GM12865 (cell line): Measurements from ENCODE around the gene TBK1.

Experiments used
- DNase-seq: peaks from one replicate; pipeline ENCODE4 v3.0.0; 2010; ENCODE audit warnings: low read depth
- H3K4me3 ChIP-seq: 2 replicates; pipeline ENCODE4 v1.5.1; 2011; ENCODE audit warnings: mild to moderate bottlenecking, low read depth, low read length, control low read depth
- TF ChIP-seq, protein P1 (sequence below): IDR thresholded peaks from 2 replicates; pipeline ENCODE4 v1.5.1; 2011; ENCODE audit warnings: low read length, control low read depth, low read depth, inconsistent platforms; ENCODE audit not compliant: insufficient read depth; ENCODE audit errors: missing control alignments

TBK1 gene

DNA sequence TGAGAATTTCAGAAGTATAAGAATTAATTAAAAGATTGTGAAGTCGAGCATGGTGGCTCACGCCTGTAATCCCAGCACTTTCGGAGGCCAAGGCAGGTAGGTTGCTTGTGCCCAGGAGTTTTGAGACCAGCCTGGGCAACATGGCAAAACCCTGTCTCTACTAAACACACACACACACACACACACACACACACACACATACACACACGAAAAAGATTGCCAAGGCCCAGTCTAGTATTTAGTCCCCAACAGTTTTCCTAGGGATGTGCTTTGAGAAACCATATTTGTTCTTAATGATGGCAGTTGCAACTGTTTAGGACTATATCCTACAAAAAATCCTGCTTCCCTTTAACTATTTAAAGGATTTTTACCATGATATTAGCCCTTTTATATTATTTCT, 6.0 kb downstream of the TBK1 start:
- TF ChIP-seq, protein P1, sequence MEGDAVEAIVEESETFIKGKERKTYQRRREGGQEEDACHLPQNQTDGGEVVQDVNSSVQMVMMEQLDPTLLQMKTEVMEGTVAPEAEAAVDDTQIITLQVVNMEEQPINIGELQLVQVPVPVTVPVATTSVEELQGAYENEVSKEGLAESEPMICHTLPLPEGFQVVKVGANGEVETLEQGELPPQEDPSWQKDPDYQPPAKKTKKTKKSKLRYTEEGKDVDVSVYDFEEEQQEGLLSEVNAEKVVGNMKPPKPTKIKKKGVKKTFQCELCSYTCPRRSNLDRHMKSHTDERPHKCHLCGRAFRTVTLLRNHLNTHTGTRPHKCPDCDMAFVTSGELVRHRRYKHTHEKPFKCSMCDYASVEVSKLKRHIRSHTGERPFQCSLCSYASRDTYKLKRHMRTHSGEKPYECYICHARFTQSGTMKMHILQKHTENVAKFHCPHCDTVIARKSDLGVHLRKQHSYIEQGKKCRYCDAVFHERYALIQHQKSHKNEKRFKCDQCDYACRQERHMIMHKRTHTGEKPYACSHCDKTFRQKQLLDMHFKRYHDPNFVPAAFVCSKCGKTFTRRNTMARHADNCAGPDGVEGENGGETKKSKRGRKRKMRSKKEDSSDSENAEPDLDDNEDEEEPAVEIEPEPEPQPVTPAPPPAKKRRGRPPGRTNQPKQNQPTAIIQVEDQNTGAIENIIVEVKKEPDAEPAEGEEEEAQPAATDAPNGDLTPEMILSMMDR, result no peak
- DNase-seq, result no peak
- H3K4me3 ChIP-seq, result no peak overlapping the region

DNA sequence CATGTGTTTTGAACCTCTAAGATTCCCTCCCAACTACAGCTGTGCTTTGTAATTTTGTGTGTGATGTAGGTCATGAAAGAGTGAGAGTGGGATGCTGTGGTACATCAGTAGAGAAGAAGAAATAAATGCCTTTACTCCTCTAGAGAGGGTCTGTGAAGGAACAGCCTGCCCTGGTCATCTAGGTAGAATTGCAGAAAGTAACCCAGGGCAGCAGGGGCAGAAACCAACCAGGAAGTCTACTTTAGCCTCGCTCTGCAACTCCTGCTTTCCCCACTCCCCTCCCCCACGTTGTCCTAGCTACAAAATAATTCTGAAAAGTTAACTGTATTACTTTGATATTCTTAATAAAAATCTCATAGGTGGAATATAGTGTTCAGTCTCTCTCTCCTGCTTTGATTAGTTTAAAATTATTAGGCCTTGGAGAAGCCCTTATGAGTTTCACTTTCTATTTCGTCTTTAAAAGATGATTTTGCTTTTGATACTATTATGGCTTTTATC, 7.5 kb downstream of the TBK1 start:
- peak overlapping the region; percentile 71 for H3K4me3 ChIP-seq
- peak; percentile 33 for DNase-seq
- TF ChIP-seq, protein P1, result no peak

DNA sequence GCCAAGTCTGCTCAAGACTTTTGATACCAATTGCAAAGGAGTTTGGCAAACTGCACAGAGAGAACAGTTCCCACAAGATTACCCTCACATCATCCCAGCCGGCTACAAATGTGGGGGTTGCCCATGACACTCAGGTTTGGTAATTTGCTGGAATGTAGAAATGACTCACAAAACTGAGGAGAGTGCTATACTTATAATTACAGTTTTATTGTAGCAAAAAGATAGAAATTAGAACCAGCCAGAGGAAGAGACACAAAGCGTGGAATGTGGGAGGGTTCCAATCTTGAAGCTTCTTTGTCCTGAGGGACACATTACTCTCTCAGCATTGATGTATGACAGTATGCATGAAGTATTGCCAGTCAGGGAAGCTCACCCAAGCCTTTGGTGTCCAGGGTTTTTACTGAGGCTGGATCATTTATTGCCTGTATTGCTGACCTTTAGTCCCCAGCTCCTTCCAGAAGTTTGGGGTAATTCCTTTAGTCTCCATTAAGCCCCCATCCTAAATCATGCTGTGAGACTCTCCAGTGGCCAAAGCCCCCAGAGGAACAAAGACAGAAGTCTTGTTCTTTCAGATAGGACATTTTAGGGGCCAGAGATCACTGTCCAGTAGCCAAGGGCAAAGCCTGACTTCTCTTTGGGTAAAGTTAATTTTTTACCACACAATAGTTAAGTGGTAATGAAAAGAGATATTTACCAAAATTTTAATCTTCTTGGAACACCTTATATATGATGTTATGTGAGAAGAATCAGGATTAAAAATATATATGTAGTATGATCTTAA, 9.9 kb downstream of the TBK1 start:
- DNase-seq, result no peak
- TF ChIP-seq, protein P1, result no peak
- H3K4me3 ChIP-seq, result no peak overlapping the region

DNA sequence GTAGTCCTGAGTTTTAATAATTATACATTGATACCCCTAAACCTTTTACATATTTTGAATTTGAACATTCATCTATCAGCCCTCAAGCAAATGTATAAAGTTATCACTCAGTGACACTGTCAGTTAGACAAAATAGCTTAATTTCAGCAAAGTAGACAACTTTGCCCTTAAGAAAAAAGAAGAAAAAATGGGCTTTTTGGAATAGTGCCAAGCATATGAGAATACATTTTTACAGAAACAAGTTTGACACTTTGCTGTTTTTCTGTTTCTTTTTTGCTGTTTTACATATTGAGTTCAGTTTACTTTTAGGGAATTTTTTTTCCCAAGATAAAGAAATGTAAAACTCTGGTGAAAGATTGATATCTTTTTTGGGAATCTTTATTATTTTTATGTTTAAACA, 14.3 kb downstream of the TBK1 start:
- TF ChIP-seq, protein P1, result no peak
- H3K4me3 ChIP-seq, result no peak overlapping the region
- DNase-seq, result no peak

DNA sequence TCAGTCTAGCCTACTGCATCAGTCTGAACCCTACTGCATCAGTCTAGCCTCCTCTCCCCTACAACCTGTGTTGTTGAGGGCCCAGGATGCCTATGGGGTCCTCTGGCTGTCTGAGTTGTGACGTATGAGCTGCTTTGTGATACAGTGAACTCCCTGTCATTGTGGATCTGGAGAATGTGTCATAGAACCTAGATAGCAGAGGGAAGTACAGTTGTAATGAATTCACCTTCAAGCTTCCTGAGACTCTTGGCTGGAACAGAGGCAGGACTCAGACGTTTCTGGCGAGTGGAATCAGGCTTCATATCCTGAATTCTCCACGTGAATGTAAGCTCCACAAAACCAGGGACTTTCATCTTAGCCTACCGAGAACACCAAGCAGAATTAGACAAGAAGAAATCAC, 17.0 kb downstream of the TBK1 start:
- no peak for DNase-seq
- H3K4me3 ChIP-seq, result no peak overlapping the region
- TF ChIP-seq, protein P1, result no peak

DNA sequence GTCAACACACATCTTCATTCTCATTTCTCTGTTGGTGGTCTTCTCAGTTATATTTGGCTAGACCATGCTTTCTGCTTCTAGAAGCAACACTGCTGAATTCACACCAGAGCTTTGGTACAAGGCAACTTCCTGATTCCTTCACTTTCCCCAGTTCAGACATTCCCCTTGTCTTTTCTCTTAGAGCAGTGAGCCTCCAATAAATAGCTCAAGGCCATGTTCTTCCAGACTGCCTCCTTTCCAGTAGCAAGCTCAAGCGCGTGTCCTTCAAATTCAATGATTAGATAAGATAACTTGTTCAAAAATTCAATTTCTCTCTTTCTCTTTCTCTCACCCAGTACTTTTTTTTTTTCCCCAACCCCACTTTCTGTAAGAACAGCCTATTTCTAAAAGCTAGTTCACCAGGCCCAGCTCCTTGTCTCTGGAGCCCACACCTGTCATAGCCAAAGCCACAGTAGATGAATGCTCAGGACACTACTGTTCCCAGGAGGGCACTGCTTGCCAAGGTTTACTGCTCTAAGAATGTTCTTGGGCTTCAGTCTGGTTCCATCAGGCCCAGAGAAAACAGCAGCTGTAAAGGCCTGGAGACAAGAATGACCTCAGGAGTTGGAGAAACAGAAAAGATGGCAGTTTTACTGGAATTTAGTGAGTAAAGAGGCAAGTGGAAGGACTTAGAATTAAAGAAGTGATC, 17.7 kb downstream of the TBK1 start:
- TF ChIP-seq, protein P1, result no peak
- H3K4me3 ChIP-seq, result no peak overlapping the region
- no peak for DNase-seq
